Left lung (tissue), 10 donors: Measurements from ENCODE around the gene PSME1. TPM values are rescaled to one million over a fixed set of nuclear protein-coding genes. Genes with fewer than 3 reads are reported as not detected.
A peak's percentile ranks its signal among the peaks of the same experiment; 100 is the strongest.

Experiments used
- ATAC-seq: fragments of 200-7000 bp; cut with Tn5 transposase; one replicate; pipeline ENCODE4 v1.9.1; 2020; ENCODE audit warnings: moderate library complexity
- DNase-seq, 4 donors: peaks; one replicate each; pipeline ENCODE4 v3.0.0-alpha.2; 2013 to 2020
- H3K27ac ChIP-seq, 2 donors: fragments of 200-600 bp; sonication (generic) in 1 of 2; one replicate each; pipeline versions ENCODE4 v1.5.0 to v1.8.0; 2020 to 2021
- H3K27me3 ChIP-seq, 2 donors: fragments of 200-600 bp; sonication (generic) in 1 of 2; one replicate each; pipeline versions ENCODE4 v1.5.0 to v1.8.0; 2020 to 2021
- H3K36me3 ChIP-seq, 2 donors: fragments of 200-600 bp; sonication (generic) in 1 of 2; one replicate each; pipeline versions ENCODE4 v1.5.0 to v1.8.0; 2020 to 2021
- H3K4me1 ChIP-seq, 2 donors: fragments of 200-600 bp; one replicate each; pipeline ENCODE4 v1.8.0; 2021
- H3K4me3 ChIP-seq, 2 donors: fragments of 200-600 bp; sonication (generic) in 1 of 2; one replicate each; pipeline versions ENCODE4 v1.5.0 to v1.8.0; 2020 to 2021; ENCODE audit warnings: mild to moderate bottlenecking in 1 of 2
- H3K9me3 ChIP-seq, 2 donors: fragments of 200-600 bp; sonication (generic) in 1 of 2; one replicate each; pipeline versions ENCODE4 v1.5.0 to v1.8.0; 2020 to 2021
- intact Hi-C, 2 donors: fragments of 100-400 bp; cut with DNase I; formaldehyde crosslinking; loops; one replicate each; pipeline versions ENCODE4 v1.11.2 to v1.14.2; 2022
- polyA plus RNA-seq, 6 donors: library from polyadenylated mRNA; unstranded; fragments of 120-200 nt; gene quantifications; one replicate each; pipeline ENCODE4 v1.2.1, GENCODE V29; 2013; ENCODE audit not compliant: insufficient read length in 6 of 6
- total RNA-seq, 2 donors: library from RNA; stranded (reverse); fragmentation: NEBNext Ultra II Directional; extraction: Animal tissue kit (Norgen Biotek cat#: 25700); gene quantifications; one replicate each; pipeline ENCODE4 v1.2.1, GENCODE V29; 2021
- TF ChIP-seq, protein P1 (sequence below), 2 donors: fragments of 200-600 bp; sonication (generic) in 1 of 2; IDR thresholded peaks; one replicate each; pipeline versions ENCODE4 v1.5.0 to v1.8.0; 2021; ENCODE audit warnings: antibody characterized with exemption in 2 of 2
- donor health status: DM: no; HTN: yes; CAD: no.
- donor health status: DM: no; HTN: no; CAD: no.

Gene PSME1
- total and polyA plus RNA-seq, 8 donors = 189 to 236 (median 212) TPM

- Histone ChIP-seq H3K27ac (peak overlapping the region in 1 of 2 donors; percentile 13), H3K36me3 (no peaks in the 10 kb centered on the region), H3K27me3 (no peaks in the 10 kb centered on the region), H3K4me3 (no peak overlapping the region), H3K9me3 (no peaks in the 10 kb centered on the region), H3K4me1 (peaks cover 5 to 14% of the 10 kb centered on the region in 2 donors)
- intact Hi-C loops = no loop called here
- TF ChIP-seq, protein P1, sequence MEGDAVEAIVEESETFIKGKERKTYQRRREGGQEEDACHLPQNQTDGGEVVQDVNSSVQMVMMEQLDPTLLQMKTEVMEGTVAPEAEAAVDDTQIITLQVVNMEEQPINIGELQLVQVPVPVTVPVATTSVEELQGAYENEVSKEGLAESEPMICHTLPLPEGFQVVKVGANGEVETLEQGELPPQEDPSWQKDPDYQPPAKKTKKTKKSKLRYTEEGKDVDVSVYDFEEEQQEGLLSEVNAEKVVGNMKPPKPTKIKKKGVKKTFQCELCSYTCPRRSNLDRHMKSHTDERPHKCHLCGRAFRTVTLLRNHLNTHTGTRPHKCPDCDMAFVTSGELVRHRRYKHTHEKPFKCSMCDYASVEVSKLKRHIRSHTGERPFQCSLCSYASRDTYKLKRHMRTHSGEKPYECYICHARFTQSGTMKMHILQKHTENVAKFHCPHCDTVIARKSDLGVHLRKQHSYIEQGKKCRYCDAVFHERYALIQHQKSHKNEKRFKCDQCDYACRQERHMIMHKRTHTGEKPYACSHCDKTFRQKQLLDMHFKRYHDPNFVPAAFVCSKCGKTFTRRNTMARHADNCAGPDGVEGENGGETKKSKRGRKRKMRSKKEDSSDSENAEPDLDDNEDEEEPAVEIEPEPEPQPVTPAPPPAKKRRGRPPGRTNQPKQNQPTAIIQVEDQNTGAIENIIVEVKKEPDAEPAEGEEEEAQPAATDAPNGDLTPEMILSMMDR (IDR thresholded peaks at IDR 0.05) = no peak
- ATAC-seq (no peak), DNase-seq (no peak)
Measured at GRCh38 chr14:24132061-24132685, 3.8 kb upstream of the PSME1 start.

GRCh38 chr14:24132976-24133375 is 3.0 kb upstream of the PSME1 start:
- ATAC-seq (no peak), DNase-seq (no peak)
- no peak overlapping the region for H3K27ac ChIP-seq
- H3K27me3 ChIP-seq = no peaks in the 10 kb centered on the region
- peaks cover 7 to 22% of the 10 kb centered on the region in 2 donors for H3K4me1 ChIP-seq
- H3K36me3 ChIP-seq = peaks cover 0 to 8% of the 10 kb centered on the region in 2 donors
- no peak overlapping the region for H3K4me3 ChIP-seq
- H3K9me3 ChIP-seq = no peaks in the 10 kb centered on the region
- intact Hi-C loops = no loop called here
- TF ChIP-seq, protein P1 (IDR thresholded peaks at IDR 0.05) = no peak

DNA sequence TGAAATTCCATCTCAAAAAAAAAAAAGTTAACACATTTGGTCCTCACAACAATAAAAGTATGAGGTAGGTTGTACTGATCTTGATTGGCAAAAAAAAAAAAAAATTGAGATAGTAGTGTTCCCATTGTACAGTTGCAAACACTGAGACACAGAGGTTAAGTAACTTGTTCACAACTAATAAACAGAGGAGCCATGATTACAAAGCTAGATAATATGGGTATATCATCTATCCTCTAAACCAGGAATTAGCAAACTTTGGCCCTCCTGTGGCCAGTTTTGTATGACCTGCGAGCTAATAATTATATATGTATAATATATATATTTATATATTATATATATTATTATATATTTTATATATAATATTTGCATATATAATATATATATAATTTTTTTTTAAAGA is 2.3 kb upstream of the PSME1 start:
- Histone ChIP-seq H3K4me3 (no peak overlapping the region), H3K4me1 (peaks cover 7 to 30% of the 10 kb centered on the region in 2 donors), H3K27ac (no peak overlapping the region), H3K36me3 (peaks cover 0 to 15% of the 10 kb centered on the region in 2 donors), H3K27me3 (no peaks in the 10 kb centered on the region), H3K9me3 (no peaks in the 10 kb centered on the region)
- ATAC-seq = no peak
- TF ChIP-seq, protein P1 (IDR thresholded peaks at IDR 0.05) = no peak
- DNase-seq = no peak
- intact Hi-C loops = no loop called here

DNA sequence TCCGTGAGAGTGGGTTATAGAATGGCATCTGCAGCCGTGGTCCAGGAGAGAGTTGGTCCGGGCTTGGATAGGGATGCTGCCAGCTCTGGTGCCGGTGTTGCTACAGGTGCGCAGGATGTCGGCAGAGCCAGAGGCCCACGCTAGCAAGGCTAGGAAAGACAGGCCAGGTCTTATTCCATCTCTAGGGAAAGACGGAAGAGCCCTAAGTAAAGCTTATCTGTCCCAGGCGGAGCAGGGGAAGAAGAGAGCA is 485 bp upstream of the PSME1 start:
- Histone ChIP-seq H3K27ac (peak overlapping the region; percentile 27 to 92), H3K27me3 (no peaks in the 10 kb centered on the region), H3K36me3 (peaks cover 0 to 29% of the 10 kb centered on the region in 2 donors), H3K4me1 (peaks cover 15 to 48% of the 10 kb centered on the region in 2 donors), H3K4me3 (peak overlapping the region; percentile 90 to 99), H3K9me3 (no peaks in the 10 kb centered on the region)
- TF ChIP-seq, protein P1 (IDR thresholded peaks at IDR 0.05) = no peak
- intact Hi-C loops = no loop called here
- no peak for DNase-seq
- no peak for ATAC-seq

DNA sequence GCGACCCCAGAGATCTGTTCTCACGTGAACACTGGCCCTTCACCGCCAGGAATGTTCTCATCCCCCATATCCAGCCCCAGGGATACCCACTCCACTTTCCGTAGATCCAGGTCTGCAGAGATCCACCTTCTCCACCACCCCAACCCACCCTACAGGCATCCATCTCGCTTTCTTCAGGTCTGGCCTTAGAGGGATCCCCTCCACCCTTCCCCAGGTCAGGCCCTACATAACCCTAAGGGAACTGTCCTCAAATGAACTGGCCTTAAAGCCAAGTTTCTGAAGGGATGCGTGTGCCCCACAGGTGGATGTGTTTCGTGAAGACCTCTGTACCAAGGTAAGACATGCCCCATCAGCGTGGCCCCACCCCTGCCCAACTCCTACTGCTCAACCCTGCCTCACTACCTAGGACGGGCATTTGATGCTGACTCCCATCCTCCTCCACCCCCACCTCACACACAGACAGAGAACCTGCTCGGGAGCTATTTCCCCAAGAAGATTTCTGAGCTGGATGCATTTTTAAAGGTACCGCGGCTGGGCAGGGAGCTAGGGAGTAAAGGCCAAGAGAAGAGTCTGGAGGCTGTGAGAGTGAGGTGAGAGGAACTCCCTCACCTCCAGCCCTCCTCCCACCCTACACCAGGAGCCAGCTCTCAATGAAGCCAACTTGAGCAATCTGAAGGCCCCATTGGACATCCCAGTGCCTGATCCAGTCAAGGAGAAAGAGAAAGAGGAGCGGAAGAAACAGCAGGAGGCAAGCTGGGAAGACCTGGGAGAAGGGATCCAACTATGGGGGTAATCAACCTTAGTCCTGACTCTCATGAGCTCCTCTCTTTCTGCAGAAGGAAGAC is 912 bp downstream of the PSME1 start:
- ATAC-seq (no peak), DNase-seq (no peak)
- peaks cover 0 to 29% of the 10 kb centered on the region in 2 donors for H3K36me3 ChIP-seq
- intact Hi-C loops = no loop called here
- TF ChIP-seq, protein P1 (IDR thresholded peaks at IDR 0.05) = no peak
- H3K27ac ChIP-seq = peak overlapping the region; percentile 82 to 92
- H3K9me3 ChIP-seq = no peaks in the 10 kb centered on the region
- H3K27me3 ChIP-seq = no peaks in the 10 kb centered on the region
- peaks cover 15 to 54% of the 10 kb centered on the region in 2 donors for H3K4me1 ChIP-seq
- H3K4me3 ChIP-seq = peak overlapping the region; percentile 90 to 99
